SK-N-SH (cell line): ENCODE results near the gene ARID1B. TPM values are rescaled to one million over a fixed set of nuclear protein-coding genes. Genes with fewer than 3 reads are reported as not detected.

Source experiments
- CTCF ChIA-PET: fragments of 300-600, 350-600 bp; formaldehyde crosslinking; extraction: SDS; loops from one replicate; lab custom pipeline; 2021; lab: Yijun Ruan, JAX
- POLR2A ChIA-PET: fragments of 350-600 bp; sonication (Branson Sonifier 250); formaldehyde crosslinking; extraction: SDS; loops from one replicate; lab custom pipeline; 2020; ENCODE audit warnings: antibody characterized with exemption, inconsistent platforms; lab: Yijun Ruan, JAX
- DNase-seq: peaks from one replicate; pipeline ENCODE4 v3.0.0; 2012
- H2AFZ ChIP-seq: fragments of 200-600 bp; sonication (generic); 2 replicates; pipeline ENCODE4 v1.8.1; 2016; ENCODE audit warnings: antibody characterized with exemption, mild to moderate bottlenecking, low read depth
- H3F3A ChIP-seq: fragments of 200-600 bp; sonication (generic); replicated peaks from 2 replicates; pipeline ENCODE3; 2016; ENCODE audit warnings: antibody characterized with exemption, mild to moderate bottlenecking; ENCODE audit not compliant: insufficient read depth
- H3K27ac ChIP-seq, 2 experiments: fragments of 200-500 bp in 1 of 2; fragments of 200-600 bp in 1 of 2; sonication (Bioruptor generic) in 1 of 2; sonication (generic), shearing (Covaris generic) in 1 of 2; 2 replicates each; pipeline versions ENCODE4 v1.5.1 to v1.6.1; 2014 to 2016; ENCODE audit warnings: low read depth in 2 of 2, inconsistent platforms in 1 of 2, low read length in 1 of 2, mild to moderate bottlenecking in 1 of 2, mixed read lengths in 1 of 2
- H3K27me3 ChIP-seq: fragments of 200-600 bp; sonication (generic), shearing (Covaris generic); 2 replicates; pipeline ENCODE4 v1.6.1; 2016; ENCODE audit warnings: mixed run types; ENCODE audit not compliant: insufficient read depth
- H3K36me3 ChIP-seq, 2 experiments: fragments of 200-500 bp in 1 of 2; fragments of 200-600 bp in 1 of 2; sonication (Bioruptor generic) in 1 of 2; sonication (generic) in 1 of 2; replicated peaks in 1 of 2; 2 replicates each; pipeline versions ENCODE3 to v1.5.1; 2014 to 2016; ENCODE audit warnings: low read length in 1 of 2, mild to moderate bottlenecking in 1 of 2; ENCODE audit not compliant: insufficient read depth in 2 of 2, control insufficient read depth in 1 of 2
- H3K4me1 ChIP-seq, 2 experiments: fragments of 200-500 bp in 1 of 2; fragments of 200-600 bp in 1 of 2; sonication (Bioruptor generic) in 1 of 2; sonication (generic), shearing (Covaris generic) in 1 of 2; 2 replicates each; pipeline versions ENCODE4 v1.5.1 to v1.6.1; 2014 to 2016; ENCODE audit warnings: low read depth in 1 of 2, low read length in 1 of 2, mixed run types in 1 of 2; ENCODE audit not compliant: insufficient read depth in 2 of 2, control insufficient read depth in 1 of 2
- H3K4me2 ChIP-seq: fragments of 200-600 bp; sonication (generic), shearing (Covaris generic); 2 replicates; pipeline ENCODE4 v1.6.1; 2017; ENCODE audit warnings: mixed run types
- H3K4me3 ChIP-seq, 2 experiments: fragments of 200-500 bp in 1 of 2; fragments of 200-600 bp in 1 of 2; sonication (Bioruptor generic) in 1 of 2; sonication (generic), shearing (Covaris generic) in 1 of 2; 2 replicates each; pipeline versions ENCODE4 v1.5.1 to v1.8.1; 2014 to 2016; ENCODE audit warnings: low read depth in 2 of 2, inconsistent platforms in 1 of 2, low read length in 1 of 2, mild to moderate bottlenecking in 1 of 2, mixed read lengths in 1 of 2, moderate library complexity in 1 of 2
- H3K79me2 ChIP-seq: fragments of 200-600 bp; sonication (generic); 2 replicates; pipeline ENCODE4 v1.8.1; 2017; ENCODE audit warnings: mild to moderate bottlenecking; ENCODE audit not compliant: insufficient read depth
- H3K9ac ChIP-seq: fragments of 200-600 bp; sonication (generic); 2 replicates; pipeline ENCODE4 v1.6.1; 2017; ENCODE audit warnings: mixed run types
- H3K9me2 ChIP-seq: fragments of 200-600 bp; sonication (generic); 2 replicates; pipeline ENCODE4 v1.6.1; 2017; ENCODE audit warnings: mixed run types
- H3K9me3 ChIP-seq: fragments of 200-600 bp; sonication (generic); 2 replicates; pipeline ENCODE4 v1.6.1; 2017; ENCODE audit warnings: mixed run types, mild to moderate bottlenecking, moderate library complexity
- H4K20me1 ChIP-seq: fragments of 200-600 bp; sonication (generic); 2 replicates; pipeline ENCODE4 v1.6.1; 2017; ENCODE audit warnings: mild to moderate bottlenecking, mixed run types; ENCODE audit not compliant: insufficient read depth
- CTCF ChIP-seq: fragments of 200-600 bp; sonication (generic); IDR thresholded peaks from 2 replicates; pipeline ENCODE4 v1.6.1; 2017; ENCODE audit warnings: antibody characterized with exemption, mild to moderate bottlenecking, moderate library complexity
- EP300 ChIP-seq, 2 experiments: IDR thresholded peaks; 2 replicates each; pipeline versions ENCODE4 v1.4.0 to v1.6.1; 2012; ENCODE audit warnings: borderline replicate concordance in 1 of 2, low read depth in 1 of 2, low read length in 1 of 2
- FOSL2 ChIP-seq: IDR thresholded peaks from 2 replicates; pipeline ENCODE4 v1.4.0; 2012; ENCODE audit warnings: low read depth, mild to moderate bottlenecking, moderate library complexity, borderline replicate concordance
- FOXJ3 ChIP-seq: sonication (generic); formaldehyde crosslinking; IDR thresholded peaks from 2 replicates; pipeline ENCODE4 v1.5.1; 2020; ENCODE audit warnings: mild to moderate bottlenecking, missing genetic modification reagents
- GATA2 ChIP-seq: sonication (generic); formaldehyde crosslinking; IDR thresholded peaks from 2 replicates; pipeline ENCODE4 v1.5.0; 2020; ENCODE audit warnings: mild to moderate bottlenecking, missing genetic modification reagents
- JUND ChIP-seq: IDR thresholded peaks from 2 replicates; pipeline ENCODE4 v1.4.0; 2012
- MAX ChIP-seq: IDR thresholded peaks from 2 replicates; pipeline ENCODE4 v1.4.0; 2012; ENCODE audit warnings: low read depth
- MEF2A ChIP-seq: IDR thresholded peaks from 2 replicates; pipeline ENCODE4 v1.4.0; 2012; ENCODE audit warnings: low read depth, borderline replicate concordance
- RFX5 ChIP-seq: IDR thresholded peaks from 2 replicates; pipeline ENCODE4 v1.6.1; 2012; ENCODE audit warnings: mild to moderate bottlenecking, improper control_type of control experiment, low read length
- RXRA ChIP-seq: IDR thresholded peaks from 2 replicates; pipeline ENCODE4 v1.4.0; 2012; ENCODE audit warnings: low read depth, mild to moderate bottlenecking, borderline replicate concordance
- SIN3A ChIP-seq: IDR thresholded peaks from 2 replicates; pipeline ENCODE4 v1.6.1; 2012; ENCODE audit warnings: low read depth, mild to moderate bottlenecking, low read length, moderate library complexity, borderline replicate concordance
- SMC3 ChIP-seq: IDR thresholded peaks from 2 replicates; pipeline ENCODE4 v1.6.1; 2012; ENCODE audit warnings: low read depth, low read length, improper control_type of control experiment
- TEAD4 ChIP-seq: IDR thresholded peaks from 2 replicates; pipeline ENCODE4 v1.4.0; 2012; ENCODE audit warnings: mild to moderate bottlenecking, borderline replicate concordance; ENCODE audit not compliant: insufficient read depth
- USF1 ChIP-seq: IDR thresholded peaks from 2 replicates; pipeline ENCODE4 v1.4.0; 2012; ENCODE audit warnings: low read depth, borderline replicate concordance
- USF2 ChIP-seq: fragments of 150-350 bp; IDR thresholded peaks from 2 replicates; pipeline ENCODE4 v1.6.1; 2017; ENCODE audit warnings: antibody characterized with exemption, low read length, low read depth, borderline replicate concordance
- YY1 ChIP-seq: IDR thresholded peaks from 2 replicates; pipeline ENCODE4 v1.4.0; 2012; ENCODE audit warnings: low read depth, mild to moderate bottlenecking
- ZBTB33 ChIP-seq: IDR thresholded peaks from 2 replicates; pipeline ENCODE4 v1.4.0; 2012; ENCODE audit warnings: low read depth, borderline replicate concordance
- WGBS: methylation state at CpG from one replicate; pipeline ENCODE4 v1.1.6; 2017; ENCODE audit warnings: low lambda C conversion rate; 5-methylcytosine and 5-hydroxymethylcytosine counted together
- polyA plus RNA-seq, 3 experiments: library from polyadenylated mRNA; depleted of rRNA; stranded (reverse); fragments of >200 nt; gene quantifications; 2 replicates each; pipeline ENCODE4 v1.2.3, GENCODE V29; 2012

Gene ARID1B
- polyA plus RNA-seq, 1 of the 3 experiments (the other 2 are of a cell fraction), result 13.6 TPM

- TF ChIP-seq JUND, result no peak
- no peak for TF ChIP-seq SMC3
- no peak for TF ChIP-seq GATA2 (CRISPR knock-in tag)
- TF ChIP-seq USF2, result no peak
- no peak for TF ChIP-seq CTCF
- TF ChIP-seq SIN3A, result no peak
- no peak for TF ChIP-seq EP300 (IDR thresholded peaks at IDR 0.05; ENCODE audit: borderline replicate concordance in 1 of 2, low read depth in 1 of 2, low read length in 1 of 2)
- no peak for TF ChIP-seq RFX5
- TF ChIP-seq FOXJ3, result no peak
- no peaks in the 10 kb centered on the region for H3K27me3 ChIP-seq
- H3K79me2 ChIP-seq, result peaks cover 11% of the 10 kb centered on the region; the same call in 1 of the 2 replicates
- H3K9ac ChIP-seq, result no peak overlapping the region
- no peaks in the 10 kb centered on the region for H3K9me3 ChIP-seq
- H2AFZ ChIP-seq, result no peak overlapping the region
- DNase-seq, result no peak
- ChIA-PET CTCF (interaction anchor here (1.1 to 2.0 kb wide), 3 partner anchors 22 to 52 kb away, joined by 3 to 8 read pairs (median 6); no protein-coding TSS in a partner anchor), POLR2A (no interaction called here)
- peaks cover 17 to 31% of the 10 kb centered on the region in 2 experiments; a peak in 3 of 4 replicates for H3K4me1 ChIP-seq
- 95% methylated on average over 6 of the region's 6 CpGs for WGBS
- H3K4me2 ChIP-seq, result no peak overlapping the region
- no peak overlapping the region for H3K4me3 ChIP-seq
- H4K20me1 ChIP-seq, result no peaks in the 10 kb centered on the region
- H3K27ac ChIP-seq, result no peak overlapping the region
- no peaks in the 10 kb centered on the region for H3F3A ChIP-seq
- peaks cover 25 to 26% of the 10 kb centered on the region in 2 experiments for H3K36me3 ChIP-seq
- H3K9me2 ChIP-seq, result no peaks in the 10 kb centered on the region
Observed at GRCh38 chr6:157086632-157087031, 309.5 kb downstream of the ARID1B start.

- no peaks in the 10 kb centered on the region for H3K9me3 ChIP-seq
- H3K27me3 ChIP-seq, result no peaks in the 10 kb centered on the region
- no peak overlapping the region for H2AFZ ChIP-seq
- POLR2A ChIA-PET, result no interaction called here
- peaks cover 17 to 31% of the 10 kb centered on the region in 2 experiments; a peak in 3 of 4 replicates for H3K4me1 ChIP-seq
- no peak for DNase-seq
- TF ChIP-seq ZBTB33 (no peak), RXRA (no peak), USF1 (no peak), MAX (no peak), CTCF (no peak), TEAD4 (no peak), FOSL2 (no peak), MEF2A (no peak), USF2 (no peak), YY1 (no peak), SMC3 (no peak)
- H3K4me2 ChIP-seq, result no peak overlapping the region
- WGBS, result 92% methylated on average over 2 of the region's 2 CpGs
- H3K79me2 ChIP-seq, result peaks cover 13% of the 10 kb centered on the region
- H3K36me3 ChIP-seq, result peaks cover 25 to 29% of the 10 kb centered on the region in 2 experiments
- H3K27ac ChIP-seq, result peak overlapping the region in 1 of 2 experiments; percentile 22; a peak in 1 of 4 replicates
- no peaks in the 10 kb centered on the region for H4K20me1 ChIP-seq
- H3F3A ChIP-seq, result no peaks in the 10 kb centered on the region
- no peak overlapping the region for H3K9ac ChIP-seq
- no peak overlapping the region for H3K4me3 ChIP-seq
- CTCF ChIA-PET, result interaction anchor here (0.5 to 2.0 kb wide), 4 partner anchors 42 to 523 kb away, joined by 3 to 8 read pairs (median 4); no protein-coding TSS in a partner anchor
- no peaks in the 10 kb centered on the region for H3K9me2 ChIP-seq
Observed at GRCh38 chr6:157087974-157088373, 310.8 kb downstream of the ARID1B start.
